Hepatocyte (in vitro differentiated cells): ENCODE data around the gene NTRK1. TPM values are rescaled to one million over a fixed set of nuclear protein-coding genes. Genes with fewer than 3 reads are reported as not detected.

Experiments used
- DNase-seq: peaks from one replicate; pipeline ENCODE4 v3.0.0-alpha.2; 2016; ENCODE audit warnings: low spot score
- H2AFZ ChIP-seq: fragments of 200-600 bp; sonication (generic); 2 replicates; pipeline ENCODE4 v1.6.0; 2016; ENCODE audit warnings: antibody characterized with exemption, mild to moderate bottlenecking
- H3K27ac ChIP-seq: fragments of 200-600 bp; sonication (generic); 2 replicates; pipeline ENCODE4 v1.5.1; 2016; ENCODE audit warnings: mild to moderate bottlenecking
- H3K27me3 ChIP-seq: fragments of 200-600 bp; sonication (generic); 2 replicates; pipeline ENCODE4 v1.6.1; 2016
- H3K36me3 ChIP-seq: fragments of 200-600 bp; sonication (generic); replicated peaks from 2 replicates; pipeline ENCODE4 v1.5.1; 2016; ENCODE audit warnings: low read depth; ENCODE audit not compliant: insufficient read depth
- H3K4me1 ChIP-seq: fragments of 200-600 bp; sonication (generic); 2 replicates; pipeline ENCODE4 v1.5.1; 2016; ENCODE audit warnings: mild to moderate bottlenecking, moderate library complexity; ENCODE audit not compliant: insufficient read depth
- H3K4me2 ChIP-seq: fragments of 200-600 bp; sonication (generic); 2 replicates; pipeline ENCODE4 v1.6.0; 2016
- H3K4me3 ChIP-seq: fragments of 200-600 bp; sonication (generic); 2 replicates; pipeline ENCODE4 v1.5.1; 2016; ENCODE audit warnings: mild to moderate bottlenecking
- H3K79me2 ChIP-seq: fragments of 200-600 bp; sonication (generic); 2 replicates; pipeline ENCODE4 v1.6.0; 2017; ENCODE audit warnings: mild to moderate bottlenecking
- H3K9me2 ChIP-seq: fragments of 200-600 bp; sonication (generic); replicated peaks from 2 replicates; pipeline ENCODE4 v1.6.0; 2017; ENCODE audit warnings: mild to moderate bottlenecking; ENCODE audit not compliant: insufficient read depth
- H3K9me3 ChIP-seq: fragments of 200-600 bp; sonication (generic); 2 replicates; pipeline ENCODE4 v1.5.1; 2016; ENCODE audit warnings: low read depth, mild to moderate bottlenecking
- H4K20me1 ChIP-seq: fragments of 200-600 bp; sonication (generic); 2 replicates; pipeline ENCODE4 v1.6.0; 2016; ENCODE audit warnings: mild to moderate bottlenecking; ENCODE audit not compliant: insufficient read depth, poor library complexity, severe bottlenecking
- CTCF ChIP-seq: fragments of 200-600 bp; sonication (generic); IDR thresholded peaks from 2 replicates; pipeline ENCODE4 v1.5.1; 2016; ENCODE audit warnings: antibody characterized with exemption, mild to moderate bottlenecking; ENCODE audit not compliant: poor library complexity
- EZH2 ChIP-seq: fragments of 200-600 bp; sonication (generic); IDR thresholded peaks from 2 replicates; pipeline ENCODE4 v1.6.1; 2016; ENCODE audit warnings: antibody characterized with exemption, mild to moderate bottlenecking, borderline replicate concordance
- EZH2phosphoT487 ChIP-seq: fragments of 200-600 bp; sonication (generic); IDR thresholded peaks from one replicate; pipeline ENCODE4 v1.6.1; 2018; ENCODE audit warnings: antibody characterized with exemption, mild to moderate bottlenecking, low read depth, moderate library complexity; ENCODE audit not compliant: unreplicated experiment, severe bottlenecking
- WGBS: methylation state at CpG from one replicate; pipeline ENCODE4 v1.1.6; 2016; ENCODE audit warnings: low lambda C conversion rate; ENCODE audit errors: missing lambda C conversion rate; 5-methylcytosine and 5-hydroxymethylcytosine counted together
- polyA plus RNA-seq: library from polyadenylated mRNA; unstranded; fragments of >200 nt; fragmentation: Nextera tagmentation; extraction: Ambion mirVana; gene quantifications from 2 replicates; pipeline ENCODE4 v1.2.1, GENCODE V29; 2016
- total RNA-seq: library from RNA; depleted of rRNA; stranded (reverse); fragments of >200 nt; gene quantifications from 2 replicates; pipeline ENCODE4 v1.2.3, GENCODE V29; 2014

The NTRK1 gene
- total RNA-seq, result 0.13 TPM in 1 of 2 replicates, not detected in the other
- polyA plus RNA-seq, result not detected in 2 replicates

GRCh38 chr1:156860628-156861423, at the start of gene NTRK1:
TSS of gene NTRK1 (plus strand) at chr1:156860865. CDS start at chr1:156860935, 70 bp downstream.
- H4K20me1 ChIP-seq, result no peaks in the 10 kb centered on the region
- H2AFZ ChIP-seq, result peak within 1 kb of the TSS; percentile 41
- peaks cover 94% of the 10 kb centered on the region for H3K27me3 ChIP-seq

GRCh38 chr1:156811168-156811567, 49.5 kb upstream of the NTRK1 start:
- no peak overlapping the region for H3K4me2 ChIP-seq
- H3K9me3 ChIP-seq, result no peaks in the 10 kb centered on the region
- no peak overlapping the region for H3K27ac ChIP-seq
- H3K79me2 ChIP-seq, result no peaks in the 10 kb centered on the region
- H3K4me3 ChIP-seq, result no peak overlapping the region
- H2AFZ ChIP-seq, result no peak overlapping the region
- WGBS, result 53% methylated on average over 4 of the region's 4 CpGs
- TF ChIP-seq CTCF (no peak), EZH2 (no peak), EZH2phosphoT487 (no peak)
- no peak for DNase-seq
- no peaks in the 10 kb centered on the region for H3K36me3 ChIP-seq
- H3K4me1 ChIP-seq, result peaks cover 20% of the 10 kb centered on the region
- H3K27me3 ChIP-seq, result peaks cover 6% of the 10 kb centered on the region
- H4K20me1 ChIP-seq, result no peaks in the 10 kb centered on the region
- H3K9me2 ChIP-seq, result no peaks in the 10 kb centered on the region

More at GRCh38 chr1:156860628-156861423, at the start of gene NTRK1:
- H3K4me3 ChIP-seq, result peak within 1 kb of the TSS; percentile 24
- H3K9me3 ChIP-seq, result no peaks in the 10 kb centered on the region
- no peaks in the 10 kb centered on the region for H3K9me2 ChIP-seq
- 10% methylated on average over 16 of the region's 69 CpGs for WGBS
- no peaks in the 10 kb centered on the region for H3K36me3 ChIP-seq
- peak within 1 kb of the TSS; percentile 89 for H3K4me2 ChIP-seq
- peak; percentile 61 for DNase-seq
- peaks cover 26% of the 10 kb centered on the region for H3K4me1 ChIP-seq
- no peak within 1 kb of the TSS for H3K27ac ChIP-seq
- H3K79me2 ChIP-seq, result no peaks in the 10 kb centered on the region
- TF ChIP-seq EZH2 (peak; percentile 77), EZH2phosphoT487 (no peak), CTCF (no peak)

GRCh38 chr1:156812293-156812990, 48.2 kb upstream of the NTRK1 start:
- no peaks in the 10 kb centered on the region for H4K20me1 ChIP-seq
- 93% methylated on average over 10 of the region's 10 CpGs for WGBS
- peaks cover 20% of the 10 kb centered on the region for H3K4me1 ChIP-seq
- H3K27me3 ChIP-seq, result peaks cover 6% of the 10 kb centered on the region
- H3K4me3 ChIP-seq, result no peak overlapping the region
- H3K27ac ChIP-seq, result no peak overlapping the region
- no peaks in the 10 kb centered on the region for H3K9me3 ChIP-seq
- TF ChIP-seq EZH2phosphoT487, result no peak
- no peak for TF ChIP-seq EZH2
- TF ChIP-seq CTCF, result no peak
- no peaks in the 10 kb centered on the region for H3K9me2 ChIP-seq
- no peak overlapping the region for H3K4me2 ChIP-seq
- H2AFZ ChIP-seq, result no peak overlapping the region
- H3K79me2 ChIP-seq, result no peaks in the 10 kb centered on the region
- DNase-seq, result no peak
- H3K36me3 ChIP-seq, result no peaks in the 10 kb centered on the region
